Neural cell (in vitro differentiated cells): ENCODE results near the gene ATP1A1. TPM values are rescaled to one million over a fixed set of nuclear protein-coding genes. Genes with fewer than 3 reads are reported as not detected.

Source experiments
- H2AFZ ChIP-seq: fragments of 200-600, 300-800 bp; sonication (generic), shearing (Covaris generic); 2 replicates; pipeline ENCODE4 v1.6.0; 2014; ENCODE audit warnings: low read depth, mild to moderate bottlenecking, antibody characterized with exemption, low read length, moderate library complexity
- H3F3A ChIP-seq: fragments of 200-600 bp; shearing (Covaris generic); 2 replicates; pipeline ENCODE4 v1.6.1; 2016; ENCODE audit warnings: mild to moderate bottlenecking, moderate library complexity, mixed read lengths, antibody characterized with exemption, low read length; ENCODE audit not compliant: insufficient read depth, poor library complexity, severe bottlenecking
- H3K27ac ChIP-seq: fragments of 200-600, 300-800 bp; sonication (generic), shearing (Covaris generic); 2 replicates; pipeline ENCODE4 v1.5.1; 2014; ENCODE audit warnings: mild to moderate bottlenecking, low read length, moderate library complexity
- H3K27me3 ChIP-seq: fragments of 300-800, 200-600 bp; sonication (generic), shearing (Covaris generic); 2 replicates; pipeline ENCODE4 v1.6.0; 2014; ENCODE audit warnings: mild to moderate bottlenecking, low read depth, low read length, moderate library complexity; ENCODE audit not compliant: insufficient read depth
- H3K36me3 ChIP-seq: fragments of 300-800, 200-600 bp; sonication (generic), shearing (Covaris generic); 2 replicates; pipeline ENCODE4 v1.5.1; 2014; ENCODE audit warnings: mild to moderate bottlenecking, antibody characterized with exemption, low read length, moderate library complexity; ENCODE audit not compliant: insufficient read depth
- H3K4me2 ChIP-seq: fragments of 300-800, 200-600 bp; sonication (generic), shearing (Covaris generic); 2 replicates; pipeline ENCODE4 v1.6.0; 2014; ENCODE audit warnings: mild to moderate bottlenecking, low read length
- H3K4me3 ChIP-seq: fragments of 300-800, 200-600 bp; sonication (generic), shearing (Covaris generic); 2 replicates; pipeline ENCODE4 v1.5.1; 2014; ENCODE audit warnings: mild to moderate bottlenecking, low read length, moderate library complexity
- H3K79me2 ChIP-seq: fragments of 200-600 bp; shearing (Covaris generic); replicated peaks from 2 replicates; pipeline ENCODE4 v1.6.0; 2014; ENCODE audit warnings: mild to moderate bottlenecking, low read length, moderate library complexity; ENCODE audit not compliant: insufficient read depth
- H3K9ac ChIP-seq: fragments of 300-800, 200-600 bp; sonication (generic), shearing (Covaris generic); 2 replicates; pipeline ENCODE4 v1.6.1; 2016; ENCODE audit warnings: mild to moderate bottlenecking, low read length, mixed read lengths
- H3K9me2 ChIP-seq: fragments of 200-600 bp; shearing (Covaris generic); 2 replicates; pipeline ENCODE4 v1.6.1; 2016; ENCODE audit warnings: mild to moderate bottlenecking, low read length, mixed read lengths; ENCODE audit not compliant: insufficient read depth
- H3K9me3 ChIP-seq: fragments of 200-600, 300-800 bp; sonication (generic), shearing (Covaris generic); 2 replicates; pipeline ENCODE4 v1.6.1; 2016; ENCODE audit warnings: mild to moderate bottlenecking, mixed run types, low read length, moderate library complexity, mixed read lengths
- H4K20me1 ChIP-seq: fragments of 200-600 bp; shearing (Covaris generic); 2 replicates; pipeline ENCODE4 v1.6.1; 2016; ENCODE audit warnings: mild to moderate bottlenecking, mixed run types; ENCODE audit not compliant: insufficient read depth
- EP300 ChIP-seq: fragments of 450-650 bp; conservative IDR thresholded peaks from 2 replicates; pipeline ENCODE4 v1.6.1; 2014; ENCODE audit warnings: antibody characterized with exemption, mild to moderate bottlenecking, moderate library complexity; ENCODE audit not compliant: poor library complexity, severe bottlenecking
- EZH2 ChIP-seq: fragments of 200-600, 300-800 bp; shearing (Covaris generic), sonication (generic); IDR thresholded peaks from 2 replicates; pipeline ENCODE4 v1.6.1; 2014; ENCODE audit warnings: antibody characterized with exemption, low read length, borderline replicate concordance, mild to moderate bottlenecking; ENCODE audit not compliant: insufficient read depth, poor library complexity, severe bottlenecking
- MXI1 ChIP-seq: fragments of 450-650 bp; conservative IDR thresholded peaks from 2 replicates; pipeline ENCODE4 v1.6.1; 2014; ENCODE audit warnings: antibody characterized with exemption, mild to moderate bottlenecking; ENCODE audit not compliant: poor library complexity, severe bottlenecking
- POLR2AphosphoS5 ChIP-seq: IDR thresholded peaks from 2 replicates; pipeline ENCODE4 v1.6.1; 2012
- RAD21 ChIP-seq: fragments of 450-650 bp; conservative IDR thresholded peaks from 2 replicates; pipeline ENCODE4 v1.6.1; 2014; ENCODE audit warnings: antibody characterized with exemption, mild to moderate bottlenecking, moderate library complexity
- SMC3 ChIP-seq: fragments of 450-650 bp; conservative IDR thresholded peaks from 2 replicates; pipeline ENCODE4 v1.6.1; 2014; ENCODE audit warnings: antibody characterized with exemption, mild to moderate bottlenecking, moderate library complexity; ENCODE audit not compliant: poor library complexity
- TAF1 ChIP-seq: IDR thresholded peaks from 2 replicates; pipeline ENCODE4 v1.6.1; 2012; ENCODE audit warnings: low read depth
- polyA plus RNA-seq: library from polyadenylated mRNA; depleted of rRNA; stranded (reverse); fragments of >200 nt; gene quantifications from 2 replicates; pipeline ENCODE4 v1.2.3, GENCODE V29; 2014
- TF ChIP-seq, protein P1 (sequence below): IDR thresholded peaks from 2 replicates; pipeline ENCODE4 v1.6.1; 2012; ENCODE audit warnings: borderline replicate concordance
- TF ChIP-seq, protein P2 (sequence below): fragments of 450-650 bp; IDR thresholded peaks from 2 replicates; pipeline ENCODE4 v1.5.1; 2014; ENCODE audit warnings: antibody characterized with exemption, mild to moderate bottlenecking, moderate library complexity; ENCODE audit not compliant: poor library complexity, severe bottlenecking

ATP1A1 gene
- polyA plus RNA-seq, 1 donor from 2014 or later = 44.2 TPM

DNA sequence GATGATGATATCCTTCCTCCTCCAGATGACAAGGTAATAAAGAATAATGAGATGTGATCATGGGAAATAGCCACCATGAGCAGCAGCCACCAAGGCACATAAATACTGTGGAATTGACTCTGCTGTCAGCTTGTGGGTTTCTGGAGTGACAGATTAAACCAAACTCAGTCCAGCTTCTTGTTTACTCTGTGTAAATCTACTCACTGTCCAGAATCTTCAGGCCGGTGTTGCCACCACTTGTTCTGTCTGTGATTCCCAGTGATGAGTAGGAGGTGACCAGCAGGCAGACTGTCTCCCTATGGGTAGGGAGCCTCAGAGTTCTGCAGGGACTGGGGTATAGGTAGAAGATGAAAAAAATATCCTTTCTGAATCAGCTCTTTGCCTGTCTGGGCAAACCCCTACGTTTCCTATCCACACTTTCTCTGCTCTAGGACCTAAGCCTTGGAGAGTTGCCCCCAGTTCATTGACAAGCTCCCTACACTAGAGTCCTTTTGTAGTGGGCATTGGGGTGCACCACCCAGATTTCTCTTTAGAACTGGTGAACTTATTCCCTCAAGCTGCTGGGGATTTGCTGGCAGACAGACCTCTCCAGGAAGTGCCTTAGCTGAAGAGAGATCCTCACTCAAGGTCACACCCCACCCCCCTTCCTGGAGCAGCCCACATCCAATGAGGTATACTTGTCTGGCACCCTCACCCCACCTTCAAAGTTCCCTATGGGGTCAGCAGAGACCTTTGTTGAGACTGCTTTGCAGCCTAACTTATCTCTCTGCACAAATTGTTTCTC is 47.6 kb downstream of the ATP1A1 start:
- Histone ChIP-seq H2AFZ (no peak overlapping the region), H3K9ac (no peak overlapping the region), H3K9me2 (no peaks in the 10 kb centered on the region), H3K9me3 (no peaks in the 10 kb centered on the region), H3K79me2 (no peaks in the 10 kb centered on the region), H3F3A (no peaks in the 10 kb centered on the region), H3K4me2 (no peak overlapping the region), H3K36me3 (no peaks in the 10 kb centered on the region), H3K27me3 (no peaks in the 10 kb centered on the region), H3K4me3 (no peak overlapping the region), H3K27ac (no peak overlapping the region), H4K20me1 (no peaks in the 10 kb centered on the region)
- TF ChIP-seq SMC3 (no peak), MXI1 (no peak), EP300 (no peak), POLR2AphosphoS5 (no peak), EZH2 (no peak), RAD21 (no peak), TAF1 (no peak)
- TF ChIP-seq, protein P1, sequence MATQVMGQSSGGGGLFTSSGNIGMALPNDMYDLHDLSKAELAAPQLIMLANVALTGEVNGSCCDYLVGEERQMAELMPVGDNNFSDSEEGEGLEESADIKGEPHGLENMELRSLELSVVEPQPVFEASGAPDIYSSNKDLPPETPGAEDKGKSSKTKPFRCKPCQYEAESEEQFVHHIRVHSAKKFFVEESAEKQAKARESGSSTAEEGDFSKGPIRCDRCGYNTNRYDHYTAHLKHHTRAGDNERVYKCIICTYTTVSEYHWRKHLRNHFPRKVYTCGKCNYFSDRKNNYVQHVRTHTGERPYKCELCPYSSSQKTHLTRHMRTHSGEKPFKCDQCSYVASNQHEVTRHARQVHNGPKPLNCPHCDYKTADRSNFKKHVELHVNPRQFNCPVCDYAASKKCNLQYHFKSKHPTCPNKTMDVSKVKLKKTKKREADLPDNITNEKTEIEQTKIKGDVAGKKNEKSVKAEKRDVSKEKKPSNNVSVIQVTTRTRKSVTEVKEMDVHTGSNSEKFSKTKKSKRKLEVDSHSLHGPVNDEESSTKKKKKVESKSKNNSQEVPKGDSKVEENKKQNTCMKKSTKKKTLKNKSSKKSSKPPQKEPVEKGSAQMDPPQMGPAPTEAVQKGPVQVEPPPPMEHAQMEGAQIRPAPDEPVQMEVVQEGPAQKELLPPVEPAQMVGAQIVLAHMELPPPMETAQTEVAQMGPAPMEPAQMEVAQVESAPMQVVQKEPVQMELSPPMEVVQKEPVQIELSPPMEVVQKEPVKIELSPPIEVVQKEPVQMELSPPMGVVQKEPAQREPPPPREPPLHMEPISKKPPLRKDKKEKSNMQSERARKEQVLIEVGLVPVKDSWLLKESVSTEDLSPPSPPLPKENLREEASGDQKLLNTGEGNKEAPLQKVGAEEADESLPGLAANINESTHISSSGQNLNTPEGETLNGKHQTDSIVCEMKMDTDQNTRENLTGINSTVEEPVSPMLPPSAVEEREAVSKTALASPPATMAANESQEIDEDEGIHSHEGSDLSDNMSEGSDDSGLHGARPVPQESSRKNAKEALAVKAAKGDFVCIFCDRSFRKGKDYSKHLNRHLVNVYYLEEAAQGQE = no peak
- TF ChIP-seq, protein P2, sequence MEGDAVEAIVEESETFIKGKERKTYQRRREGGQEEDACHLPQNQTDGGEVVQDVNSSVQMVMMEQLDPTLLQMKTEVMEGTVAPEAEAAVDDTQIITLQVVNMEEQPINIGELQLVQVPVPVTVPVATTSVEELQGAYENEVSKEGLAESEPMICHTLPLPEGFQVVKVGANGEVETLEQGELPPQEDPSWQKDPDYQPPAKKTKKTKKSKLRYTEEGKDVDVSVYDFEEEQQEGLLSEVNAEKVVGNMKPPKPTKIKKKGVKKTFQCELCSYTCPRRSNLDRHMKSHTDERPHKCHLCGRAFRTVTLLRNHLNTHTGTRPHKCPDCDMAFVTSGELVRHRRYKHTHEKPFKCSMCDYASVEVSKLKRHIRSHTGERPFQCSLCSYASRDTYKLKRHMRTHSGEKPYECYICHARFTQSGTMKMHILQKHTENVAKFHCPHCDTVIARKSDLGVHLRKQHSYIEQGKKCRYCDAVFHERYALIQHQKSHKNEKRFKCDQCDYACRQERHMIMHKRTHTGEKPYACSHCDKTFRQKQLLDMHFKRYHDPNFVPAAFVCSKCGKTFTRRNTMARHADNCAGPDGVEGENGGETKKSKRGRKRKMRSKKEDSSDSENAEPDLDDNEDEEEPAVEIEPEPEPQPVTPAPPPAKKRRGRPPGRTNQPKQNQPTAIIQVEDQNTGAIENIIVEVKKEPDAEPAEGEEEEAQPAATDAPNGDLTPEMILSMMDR = no peak

DNA sequence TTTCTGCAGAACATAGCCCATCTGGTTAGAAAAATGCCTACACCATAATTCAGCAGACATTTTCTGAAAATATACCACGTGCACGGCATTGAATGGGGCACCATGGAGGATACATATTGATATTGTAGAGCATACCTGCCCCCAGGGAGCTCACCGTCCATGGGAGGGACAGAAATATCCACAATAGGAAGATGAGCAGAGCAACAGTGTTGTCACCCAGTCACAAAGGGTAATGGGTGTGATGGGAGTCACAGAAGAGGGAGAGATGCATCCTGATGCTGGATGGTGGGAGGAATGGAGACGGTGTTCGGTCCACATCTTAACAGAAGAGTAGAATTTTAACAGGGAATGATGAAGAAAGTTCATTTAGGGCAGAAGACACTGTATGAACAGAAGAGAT is 51.4 kb downstream of the ATP1A1 start:
- Histone ChIP-seq H3K9me2 (no peaks in the 10 kb centered on the region), H3K27ac (no peak overlapping the region), H3K9me3 (no peaks in the 10 kb centered on the region), H3K79me2 (no peaks in the 10 kb centered on the region), H3K4me2 (no peak overlapping the region), H3K4me3 (no peak overlapping the region), H3K27me3 (no peaks in the 10 kb centered on the region), H3K36me3 (no peaks in the 10 kb centered on the region), H3F3A (no peaks in the 10 kb centered on the region), H4K20me1 (no peaks in the 10 kb centered on the region), H3K9ac (no peak overlapping the region), H2AFZ (no peak overlapping the region)
- TF ChIP-seq EZH2 (no peak), RAD21 (no peak), SMC3 (no peak), POLR2AphosphoS5 (no peak), EP300 (no peak), TAF1 (no peak), MXI1 (no peak)
- TF ChIP-seq, protein P2 = no peak
- TF ChIP-seq, protein P1 = no peak
